Kidney (tissue), 14 donors: ENCODE measurements around the gene MLNR. TPM values are rescaled to one million over a fixed set of nuclear protein-coding genes. Genes with fewer than 3 reads are reported as not detected.

Experiments
- DNase-seq, 5 donors: peaks; one replicate each; pipeline ENCODE4 v3.0.0-alpha.2; 2013 to 2020
- FAIRE-seq: peaks from 2 replicates; lab custom pipeline; 2012; peaks lifted over from hg19 to GRCh38; lab: Jason Lieb, UNC
- H3K27ac ChIP-seq, 2 donors: one replicate each; pipeline ENCODE4 v1.7.0; 2013; ENCODE audit warnings: low read depth in 2 of 2, low read length in 2 of 2, inconsistent platforms in 1 of 2
- H3K27me3 ChIP-seq: one replicate; pipeline ENCODE4 v1.7.1; 2013; ENCODE audit warnings: low read length, inconsistent platforms; ENCODE audit not compliant: control insufficient read depth, insufficient read depth
- H3K36me3 ChIP-seq, 3 donors: one replicate each; pipeline versions ENCODE4 v1.7.0 to v1.7.1; 2013; ENCODE audit warnings: low read length in 3 of 3, control low read depth in 1 of 3, inconsistent platforms in 1 of 3; ENCODE audit not compliant: insufficient read depth in 3 of 3, control insufficient read depth in 2 of 3
- H3K4me1 ChIP-seq, 3 donors: one replicate each; pipeline versions ENCODE4 v1.7.0 to v1.7.1; 2013; ENCODE audit warnings: low read length in 3 of 3, inconsistent platforms in 1 of 3, low read depth in 1 of 3; ENCODE audit not compliant: control insufficient read depth in 2 of 3, insufficient read depth in 2 of 3
- H3K4me3 ChIP-seq, 3 donors: one replicate each; pipeline versions ENCODE4 v1.7.0 to v1.8.1; 2013; ENCODE audit warnings: low read length in 3 of 3, control low read depth in 1 of 3, inconsistent platforms in 1 of 3
- H3K9ac ChIP-seq, 3 donors: one replicate each; pipeline versions ENCODE4 v1.7.0 to v1.7.1; 2013; ENCODE audit warnings: low read length in 3 of 3, control low read depth in 1 of 3, inconsistent platforms in 1 of 3
- H3K9me3 ChIP-seq, 3 donors: one replicate each; pipeline versions ENCODE4 v1.7.0 to v1.7.1; 2013; ENCODE audit warnings: low read length in 3 of 3, control low read depth in 1 of 3, inconsistent platforms in 1 of 3; ENCODE audit not compliant: control insufficient read depth in 2 of 3, insufficient read depth in 1 of 3
- intact Hi-C: fragments of 100-400 bp; cut with DNase I; formaldehyde crosslinking; loops from one replicate; pipeline ENCODE4 v1.11.1; 2022
- polyA plus RNA-seq: library from polyadenylated mRNA; stranded (reverse); fragments of 350-450 nt; fragmentation: Illumina TruSeq; extraction: RNeasy Lipid Tissue Mini Kit (QIAGEN cat#74804); gene quantifications from one replicate; pipeline ENCODE4 v1.2.3, GENCODE V29; 2014; ENCODE audit warnings: low read depth, low replicate concordance; ENCODE audit not compliant: insufficient read depth
- total RNA-seq: library from RNA; stranded (reverse); fragmentation: NEBNext Ultra II Directional; extraction: Animal tissue kit (Norgen Biotek cat#: 25700); gene quantifications from one replicate; pipeline ENCODE4 v1.2.1, GENCODE V29; 2021
- TF ChIP-seq, protein P1 (sequence below): IDR thresholded peaks from 3 replicates; pipeline ENCODE4 v1.5.1; 2012; ENCODE audit warnings: mild to moderate bottlenecking, moderate library complexity, borderline replicate concordance; ENCODE audit not compliant: insufficient read depth; ENCODE audit errors: extremely low read depth
- donor health status: control.
- donor health status: control.
- donor health status: control.
- donor health status: control.
- donor health status: control.
- donor health status: DM: yes; HTN: yes; CAD: no.
- donor health status: Normal renal cell carcinoma (clear cell type).

Gene MLNR
- total and polyA plus RNA-seq, 2 donors from 2014 or later = 0.28 TPM; not detected in 1

- no peaks in the 10 kb centered on the region for H3K4me1 ChIP-seq
- intact Hi-C loops = no loop called here
- H3K36me3 ChIP-seq = peaks cover 6 to 25% (median 11%) of the 10 kb centered on the region in 3 donors
- H3K27me3 ChIP-seq = no peaks in the 10 kb centered on the region
- no peak overlapping the region for H3K4me3 ChIP-seq
- TF ChIP-seq, protein P1, sequence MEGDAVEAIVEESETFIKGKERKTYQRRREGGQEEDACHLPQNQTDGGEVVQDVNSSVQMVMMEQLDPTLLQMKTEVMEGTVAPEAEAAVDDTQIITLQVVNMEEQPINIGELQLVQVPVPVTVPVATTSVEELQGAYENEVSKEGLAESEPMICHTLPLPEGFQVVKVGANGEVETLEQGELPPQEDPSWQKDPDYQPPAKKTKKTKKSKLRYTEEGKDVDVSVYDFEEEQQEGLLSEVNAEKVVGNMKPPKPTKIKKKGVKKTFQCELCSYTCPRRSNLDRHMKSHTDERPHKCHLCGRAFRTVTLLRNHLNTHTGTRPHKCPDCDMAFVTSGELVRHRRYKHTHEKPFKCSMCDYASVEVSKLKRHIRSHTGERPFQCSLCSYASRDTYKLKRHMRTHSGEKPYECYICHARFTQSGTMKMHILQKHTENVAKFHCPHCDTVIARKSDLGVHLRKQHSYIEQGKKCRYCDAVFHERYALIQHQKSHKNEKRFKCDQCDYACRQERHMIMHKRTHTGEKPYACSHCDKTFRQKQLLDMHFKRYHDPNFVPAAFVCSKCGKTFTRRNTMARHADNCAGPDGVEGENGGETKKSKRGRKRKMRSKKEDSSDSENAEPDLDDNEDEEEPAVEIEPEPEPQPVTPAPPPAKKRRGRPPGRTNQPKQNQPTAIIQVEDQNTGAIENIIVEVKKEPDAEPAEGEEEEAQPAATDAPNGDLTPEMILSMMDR = no peak
- H3K27ac ChIP-seq = no peak overlapping the region
- no peak overlapping the region for H3K9ac ChIP-seq
- H3K9me3 ChIP-seq = no peaks in the 10 kb centered on the region
- FAIRE-seq (no peak), DNase-seq (no peak)
Observed at GRCh38 chr13:49208619-49209018, 11.5 kb upstream of the MLNR start.

DNA sequence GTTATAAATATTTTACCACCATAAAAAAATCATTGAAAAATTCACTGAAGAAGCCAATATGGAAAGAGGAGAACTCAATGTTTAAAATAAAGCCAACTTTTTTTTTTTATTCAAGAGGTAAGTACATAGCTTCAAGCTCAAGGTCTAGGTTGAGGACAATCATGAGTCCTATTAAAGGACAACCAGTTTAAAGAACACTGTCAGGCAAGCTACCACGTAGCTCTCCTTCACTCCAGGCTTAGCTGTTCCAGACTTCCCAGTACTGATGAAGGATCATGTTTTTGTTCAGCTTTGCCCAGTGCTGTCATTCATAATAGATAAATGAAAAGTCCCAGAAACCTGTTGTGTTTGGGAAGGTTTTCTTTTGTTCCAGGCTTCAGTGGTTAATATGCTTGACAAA is 10.0 kb upstream of the MLNR start:
- H3K27me3 ChIP-seq = no peaks in the 10 kb centered on the region
- no peak overlapping the region for H3K9ac ChIP-seq
- TF ChIP-seq, protein P1 = no peak
- DNase-seq = no peak
- intact Hi-C loops = no loop called here
- peaks cover 4 to 22% (median 6%) of the 10 kb centered on the region in 3 donors for H3K36me3 ChIP-seq
- no peak overlapping the region for H3K4me3 ChIP-seq
- no peak overlapping the region for H3K27ac ChIP-seq
- H3K4me1 ChIP-seq = no peaks in the 10 kb centered on the region
- H3K9me3 ChIP-seq = no peaks in the 10 kb centered on the region
- FAIRE-seq = no peak

DNA sequence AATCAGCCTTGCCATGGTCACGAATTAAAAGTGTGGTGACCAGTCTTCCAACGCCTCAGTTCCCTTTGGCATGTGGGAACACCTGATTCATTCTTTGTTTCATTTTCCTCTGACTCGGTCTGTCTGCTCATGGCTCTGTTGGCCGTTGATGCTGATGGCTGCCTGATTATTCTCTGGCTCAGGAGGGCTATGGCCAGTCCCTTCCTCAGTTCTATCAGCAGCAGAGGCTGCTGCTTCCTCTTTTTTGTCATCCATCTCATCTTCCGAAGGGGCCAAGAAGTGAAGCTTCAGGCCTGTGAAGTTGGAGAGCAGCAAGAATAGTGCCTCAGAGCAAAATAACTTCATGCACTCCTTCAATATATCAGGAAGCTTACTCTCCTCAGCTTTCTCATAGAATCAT is 9.5 kb upstream of the MLNR start:
- TF ChIP-seq, protein P1 = no peak
- Histone ChIP-seq H3K36me3 (peaks cover 4 to 22% (median 6%) of the 10 kb centered on the region in 3 donors), H3K9me3 (no peaks in the 10 kb centered on the region), H3K27ac (no peak overlapping the region), H3K4me1 (no peaks in the 10 kb centered on the region), H3K27me3 (no peaks in the 10 kb centered on the region), H3K4me3 (no peak overlapping the region), H3K9ac (no peak overlapping the region)
- intact Hi-C loops = no loop called here
- FAIRE-seq = no peak
- DNase-seq = no peak

DNA sequence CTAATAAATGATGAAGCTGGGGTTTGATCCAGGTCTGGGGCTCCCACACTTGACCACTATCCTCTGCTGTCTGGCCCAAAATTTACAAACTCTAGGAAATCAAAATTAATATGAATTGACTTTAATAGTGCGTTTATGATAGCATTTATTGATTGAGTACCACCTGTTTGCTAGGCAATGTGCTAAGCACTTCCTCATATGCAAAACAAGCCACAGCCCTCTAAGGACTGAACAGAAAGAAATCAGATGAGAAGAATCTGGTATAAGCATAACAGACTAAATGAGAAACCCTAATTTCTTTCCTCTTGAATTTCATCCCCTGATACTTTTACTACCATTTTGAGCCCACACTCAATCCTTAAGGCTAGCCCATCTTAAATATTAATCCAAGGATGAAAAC is 6.6 kb upstream of the MLNR start:
- DNase-seq = no peak
- H3K27me3 ChIP-seq = peaks cover 6% of the 10 kb centered on the region
- TF ChIP-seq, protein P1 = no peak
- H3K9ac ChIP-seq = no peak overlapping the region
- no peak for FAIRE-seq
- H3K4me1 ChIP-seq = no peaks in the 10 kb centered on the region
- no peaks in the 10 kb centered on the region for H3K9me3 ChIP-seq
- H3K36me3 ChIP-seq = peaks cover 0 to 3% (median 0%) of the 10 kb centered on the region in 3 donors
- intact Hi-C loops = no loop called here
- no peak overlapping the region for H3K4me3 ChIP-seq
- no peak overlapping the region for H3K27ac ChIP-seq
